Trophoblast cell (in vitro differentiated cells and primary cell): Measurements from ENCODE around the gene ZNF331.

ENCODE experiments used
- DNase-seq, 2 donors: peaks; one replicate each; pipeline ENCODE4 v3.0.0-alpha.2; 2016
- H2AFZ ChIP-seq: 2 replicates; pipeline ENCODE4 v1.6.1; 2013; ENCODE audit warnings: low read length, moderate library complexity, mild to moderate bottlenecking; ENCODE audit not compliant: insufficient read depth, poor library complexity
- H2AK5ac ChIP-seq: 2 replicates; pipeline ENCODE4 v1.6.1; 2013; ENCODE audit warnings: mild to moderate bottlenecking, low read length
- H2BK120ac ChIP-seq: 2 replicates; pipeline ENCODE4 v1.6.1; 2013; ENCODE audit warnings: low read length, mild to moderate bottlenecking, moderate library complexity; ENCODE audit not compliant: insufficient read depth, poor library complexity
- H2BK12ac ChIP-seq: 2 replicates; pipeline ENCODE4 v1.6.1; 2013; ENCODE audit warnings: mild to moderate bottlenecking, low read length, moderate library complexity
- H2BK5ac ChIP-seq: 2 replicates; pipeline ENCODE4 v1.6.1; 2013; ENCODE audit warnings: low read length, low read depth, moderate library complexity, mild to moderate bottlenecking; ENCODE audit not compliant: poor library complexity
- H3K14ac ChIP-seq: 2 replicates; pipeline ENCODE4 v1.6.1; 2013; ENCODE audit warnings: mild to moderate bottlenecking, low read length
- H3K18ac ChIP-seq: 2 replicates; pipeline ENCODE4 v1.6.1; 2013; ENCODE audit warnings: mild to moderate bottlenecking, low read length
- H3K23ac ChIP-seq: 2 replicates; pipeline ENCODE4 v1.6.1; 2013; ENCODE audit warnings: low read length
- H3K27ac ChIP-seq: 2 replicates; pipeline ENCODE4 v1.5.1; 2013; ENCODE audit warnings: low read depth, mild to moderate bottlenecking, inconsistent platforms, low read length, moderate library complexity
- H3K27me3 ChIP-seq: 2 replicates; pipeline ENCODE4 v1.6.1; 2013; ENCODE audit warnings: inconsistent platforms, mild to moderate bottlenecking, low read length, moderate library complexity; ENCODE audit not compliant: insufficient read depth
- H3K36me3 ChIP-seq, 2 experiments: 1 replicate in 1 of 2; 2 replicates in 1 of 2; pipeline ENCODE4 v1.6.1; 2013; ENCODE audit warnings: low read length in 2 of 2, mild to moderate bottlenecking in 2 of 2, moderate library complexity in 1 of 2; ENCODE audit not compliant: insufficient read depth in 2 of 2, control insufficient read depth in 1 of 2
- H3K4ac ChIP-seq: 2 replicates; pipeline ENCODE4 v1.6.1; 2013; ENCODE audit warnings: low read depth, mild to moderate bottlenecking, low read length, moderate library complexity
- H3K4me1 ChIP-seq, 2 experiments: 1 replicate in 1 of 2; 2 replicates in 1 of 2; pipeline ENCODE4 v1.6.1; 2013; ENCODE audit warnings: low read length in 2 of 2, mild to moderate bottlenecking in 2 of 2, moderate library complexity in 1 of 2; ENCODE audit not compliant: insufficient read depth in 2 of 2, control insufficient read depth in 1 of 2
- H3K4me2 ChIP-seq: 2 replicates; pipeline ENCODE4 v1.6.1; 2013; ENCODE audit warnings: inconsistent platforms, mild to moderate bottlenecking, low read length, moderate library complexity
- H3K4me3 ChIP-seq: 2 replicates; pipeline ENCODE4 v1.5.1; 2013; ENCODE audit warnings: mild to moderate bottlenecking, low read depth, low read length, inconsistent platforms
- H3K79me1 ChIP-seq: one replicate; pipeline ENCODE4 v1.6.1; 2013; ENCODE audit warnings: low read length
- H3K79me2 ChIP-seq: 2 replicates; pipeline ENCODE4 v1.6.1; 2013; ENCODE audit warnings: low read length, mild to moderate bottlenecking; ENCODE audit not compliant: control insufficient read depth, insufficient read depth, poor library complexity
- H3K9ac ChIP-seq: 2 replicates; pipeline ENCODE4 v1.6.1; 2013; ENCODE audit warnings: mild to moderate bottlenecking, low read length
- H3K9me3 ChIP-seq: 2 replicates; pipeline ENCODE4 v1.6.1; 2013; ENCODE audit warnings: low read depth, mild to moderate bottlenecking, control low read depth, inconsistent platforms, low read length; ENCODE audit not compliant: insufficient read depth
- H4K12ac ChIP-seq: 2 replicates; pipeline ENCODE4 v1.6.1; 2013; ENCODE audit warnings: low read depth, mild to moderate bottlenecking, low read length, moderate library complexity
- H4K8ac ChIP-seq: 2 replicates; pipeline ENCODE4 v1.6.1; 2013; ENCODE audit warnings: low read depth, mild to moderate bottlenecking, low read length, moderate library complexity
- H4K91ac ChIP-seq: one replicate; pipeline ENCODE4 v1.6.1; 2013; ENCODE audit warnings: low read depth, mild to moderate bottlenecking, low read length, moderate library complexity
- WGBS: extraction: QIAGEN DNeasy Blood & Tissue Kit; methylation state at CpG from one replicate; pipeline ENCODE4 v1.1.7; 2013; ENCODE audit warnings: missing lambda C conversion rate; ENCODE audit not compliant: insufficient read length, insufficient coverage; ENCODE audit errors: extremely low coverage; 5-methylcytosine and 5-hydroxymethylcytosine counted together

The ZNF331 gene

GRCh38 chr19:53621885-53622740, 84.2 kb downstream of the ZNF331 start:
- Histone ChIP-seq H2BK120ac (peak overlapping the region; percentile 98), H3K9me3 (no peaks in the 10 kb centered on the region), H2AK5ac (peak overlapping the region; percentile 58), H2BK5ac (peak overlapping the region; percentile 99), H3K14ac (peak overlapping the region; percentile 89), H3K79me1 (peaks cover 64% of the 10 kb centered on the region), H3K18ac (peak overlapping the region; percentile 85), H3K4me1 (peaks cover 14 to 29% of the 10 kb centered on the region in 2 experiments), H3K27me3 (no peaks in the 10 kb centered on the region), H2BK12ac (peak overlapping the region; percentile 96), H3K27ac (peak overlapping the region; percentile 99), H3K9ac (no peak overlapping the region), H2AFZ (peak overlapping the region; percentile 21), H3K4me2 (peak overlapping the region; percentile 6), H3K79me2 (peaks cover 3% of the 10 kb centered on the region), H3K4ac (peak overlapping the region; percentile 61), H4K12ac (peak overlapping the region; percentile 45), H3K36me3 (no peaks in the 10 kb centered on the region), H4K8ac (peak overlapping the region; percentile 81), H3K4me3 (no peak overlapping the region), H4K91ac (peak overlapping the region; percentile 99), H3K23ac (no peak overlapping the region)
- no CpG with 5 or more reads among the region's 8 CpGs for WGBS
- DNase-seq: peak; percentile 60 to 73

GRCh38 chr19:53624771-53625545, 87.0 kb downstream of the ZNF331 start:
- Histone ChIP-seq H2BK5ac (peak overlapping the region; percentile 23), H4K8ac (peak overlapping the region; percentile 76), H3K27ac (peak overlapping the region; percentile 29), H3K9ac (no peak overlapping the region), H2AK5ac (peak overlapping the region; percentile 90), H3K4me3 (no peak overlapping the region), H3K27me3 (no peaks in the 10 kb centered on the region), H4K91ac (peak overlapping the region; percentile 91), H3K79me2 (peaks cover 3% of the 10 kb centered on the region), H3K36me3 (no peaks in the 10 kb centered on the region), H3K9me3 (no peaks in the 10 kb centered on the region), H3K14ac (peak overlapping the region; percentile 83), H3K79me1 (peaks cover 58% of the 10 kb centered on the region), H3K4ac (peak overlapping the region; percentile 78), H3K18ac (peak overlapping the region; percentile 68), H2BK12ac (peak overlapping the region; percentile 97), H4K12ac (no peak overlapping the region), H2AFZ (peak overlapping the region; percentile 24), H3K4me2 (no peak overlapping the region), H2BK120ac (peak overlapping the region; percentile 59), H3K23ac (no peak overlapping the region), H3K4me1 (peaks cover 12 to 27% of the 10 kb centered on the region in 2 experiments)
- no CpG with 5 or more reads among the region's 16 CpGs for WGBS
- DNase-seq: peak; percentile 79 to 83

GRCh38 chr19:53626486-53626885, 88.5 kb downstream of the ZNF331 start:
- Histone ChIP-seq H4K91ac (peak overlapping the region; percentile 91), H3K9ac (no peak overlapping the region), H3K18ac (peak overlapping the region; percentile 81), H3K14ac (peak overlapping the region; percentile 33), H3K4me1 (peaks cover 4 to 16% of the 10 kb centered on the region in 2 experiments), H2BK12ac (peak overlapping the region; percentile 84), H4K12ac (no peak overlapping the region), H4K8ac (peak overlapping the region; percentile 58), H2AFZ (no peak overlapping the region), H3K27me3 (no peaks in the 10 kb centered on the region), H3K36me3 (no peaks in the 10 kb centered on the region), H3K4me2 (no peak overlapping the region), H3K9me3 (no peaks in the 10 kb centered on the region), H2BK120ac (peak overlapping the region; percentile 59), H2BK5ac (peak overlapping the region; percentile 22), H3K79me1 (peaks cover 43% of the 10 kb centered on the region), H3K27ac (no peak overlapping the region), H2AK5ac (peak overlapping the region; percentile 86), H3K23ac (no peak overlapping the region), H3K4me3 (no peak overlapping the region), H3K4ac (peak overlapping the region; percentile 6), H3K79me2 (peaks cover under 1% of the 10 kb centered on the region)
- no CpG with 5 or more reads among the region's 9 CpGs for WGBS
- no peak for DNase-seq

- DNase-seq: no peak
- Histone ChIP-seq H3K4me3 (no peak overlapping the region), H3K14ac (peak overlapping the region; percentile 24), H4K91ac (peak overlapping the region; percentile 91), H4K8ac (no peak overlapping the region), H3K79me1 (peaks cover 39% of the 10 kb centered on the region), H3K4me2 (no peak overlapping the region), H3K27ac (no peak overlapping the region), H3K18ac (no peak overlapping the region), H3K4me1 (peaks cover 3 to 15% of the 10 kb centered on the region in 2 experiments), H2AFZ (no peak overlapping the region), H3K23ac (no peak overlapping the region), H2AK5ac (peak overlapping the region; percentile 36), H3K4ac (no peak overlapping the region), H3K79me2 (no peaks in the 10 kb centered on the region), H3K36me3 (no peaks in the 10 kb centered on the region), H3K9ac (no peak overlapping the region), H2BK120ac (peak overlapping the region; percentile 59), H4K12ac (no peak overlapping the region), H2BK12ac (peak overlapping the region; percentile 84), H3K27me3 (no peaks in the 10 kb centered on the region), H2BK5ac (peak overlapping the region; percentile 22), H3K9me3 (no peaks in the 10 kb centered on the region)
- no CpG with 5 or more reads among the region's 6 CpGs for WGBS
Observed at GRCh38 chr19:53626976-53627375, 89.0 kb downstream of the ZNF331 start.
